Loucy (cell line): ENCODE results near the gene PTGES.
A peak's percentile ranks its signal among the peaks of the same experiment; 100 is the strongest.

Experiments used
- H2AFZ ChIP-seq: fragments of 200-600 bp; sonication (generic); 2 replicates; pipeline ENCODE4 v1.6.0; 2016; ENCODE audit warnings: antibody characterized with exemption, mild to moderate bottlenecking, low read length, moderate library complexity
- H3F3A ChIP-seq: fragments of 200-600 bp; 2 replicates; pipeline ENCODE4 v1.6.0; 2016; ENCODE audit warnings: antibody characterized with exemption, low read depth, mild to moderate bottlenecking
- H3K27me3 ChIP-seq: fragments of 200-600 bp; sonication (generic); 2 replicates; pipeline ENCODE4 v1.6.1; 2014; ENCODE audit warnings: low read length, mild to moderate bottlenecking; ENCODE audit not compliant: insufficient read depth, poor library complexity, severe bottlenecking
- H3K36me3 ChIP-seq: fragments of 200-600 bp; sonication (generic); 2 replicates; pipeline ENCODE4 v1.6.1; 2016; ENCODE audit warnings: low read length; ENCODE audit not compliant: insufficient read depth
- H3K4me1 ChIP-seq: fragments of 200-600 bp; sonication (generic); 2 replicates; pipeline ENCODE4 v1.5.1; 2014; ENCODE audit warnings: low read length, mild to moderate bottlenecking; ENCODE audit not compliant: insufficient read depth, poor library complexity, severe bottlenecking
- H3K4me2 ChIP-seq: fragments of 200-600 bp; sonication (generic); 2 replicates; pipeline ENCODE4 v1.6.0; 2014; ENCODE audit warnings: antibody characterized with exemption, low read length, low read depth, mild to moderate bottlenecking; ENCODE audit not compliant: poor library complexity, severe bottlenecking
- H3K4me3 ChIP-seq: fragments of 200-600 bp; sonication (generic); 2 replicates; pipeline ENCODE4 v1.5.1; 2014; ENCODE audit warnings: low read length, mild to moderate bottlenecking, mixed read lengths; ENCODE audit not compliant: poor library complexity, severe bottlenecking
- H3K79me2 ChIP-seq: fragments of 200-600 bp; sonication (generic); 2 replicates; pipeline ENCODE4 v1.6.1; 2014; ENCODE audit warnings: low read length; ENCODE audit not compliant: insufficient read depth
- H3K9ac ChIP-seq: fragments of 200-600 bp; sonication (generic); 2 replicates; pipeline ENCODE4 v1.6.0; 2014; ENCODE audit warnings: mild to moderate bottlenecking, low read depth, low read length, moderate library complexity; ENCODE audit not compliant: poor library complexity, severe bottlenecking
- H3K9me2 ChIP-seq: fragments of 200-600 bp; sonication (generic); replicated peaks from 2 replicates; pipeline ENCODE4 v1.6.1; 2016; ENCODE audit warnings: low read depth, low read length, mixed read lengths
- H3K9me3 ChIP-seq: fragments of 200-600 bp; sonication (generic); 2 replicates; pipeline ENCODE4 v1.6.1; 2014; ENCODE audit warnings: mild to moderate bottlenecking, antibody characterized with exemption, low read length, low read depth; ENCODE audit not compliant: insufficient read depth
- H4K20me1 ChIP-seq: fragments of 200-600 bp; sonication (generic); 2 replicates; pipeline ENCODE4 v1.6.0; 2014; ENCODE audit warnings: antibody characterized with exemption, low read length, mild to moderate bottlenecking; ENCODE audit not compliant: insufficient read depth, poor library complexity, severe bottlenecking
- EZH2phosphoT487 ChIP-seq: fragments of 200-600 bp; IDR thresholded peaks from 2 replicates; pipeline ENCODE4 v1.6.1; 2018; ENCODE audit warnings: antibody characterized with exemption, mild to moderate bottlenecking, moderate library complexity, borderline replicate concordance
- TF ChIP-seq, protein P1 (sequence below): fragments of 200-600 bp; sonication (generic); conservative IDR thresholded peaks from 2 replicates; pipeline ENCODE4 v1.5.1; 2014; ENCODE audit warnings: mild to moderate bottlenecking, antibody characterized with exemption, low read length

The PTGES gene

DNA sequence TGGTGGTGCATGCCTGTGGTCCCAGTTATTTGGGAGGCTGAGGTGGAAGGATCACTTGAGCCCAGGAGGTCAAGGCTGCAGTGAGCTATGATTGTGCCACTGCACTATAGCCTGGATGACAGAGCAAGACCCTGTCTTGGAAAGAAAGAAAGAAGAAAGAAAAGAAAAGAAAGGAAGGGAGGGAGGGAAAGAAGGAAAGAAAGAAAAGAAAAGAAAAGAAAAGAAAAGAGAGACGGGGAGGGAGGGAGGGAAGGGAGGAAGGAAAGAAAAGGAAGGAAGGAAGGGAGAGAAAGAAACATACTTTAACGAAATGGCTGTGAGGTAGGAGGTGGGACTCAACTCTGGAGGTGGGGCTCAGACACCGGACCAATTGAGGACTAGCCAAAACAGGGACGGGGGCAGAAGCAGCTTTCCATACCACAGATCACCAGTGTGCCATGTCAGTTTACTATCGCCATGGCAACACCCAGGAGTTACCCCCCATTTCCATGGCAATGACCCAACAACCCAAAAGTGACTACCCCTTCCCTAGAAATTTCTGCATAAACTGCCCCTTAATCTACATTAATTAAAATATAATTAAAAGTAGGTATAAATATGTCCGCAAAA, 21.3 kb downstream of the PTGES start:
- no peak for TF ChIP-seq EZH2phosphoT487
- TF ChIP-seq, protein P1, sequence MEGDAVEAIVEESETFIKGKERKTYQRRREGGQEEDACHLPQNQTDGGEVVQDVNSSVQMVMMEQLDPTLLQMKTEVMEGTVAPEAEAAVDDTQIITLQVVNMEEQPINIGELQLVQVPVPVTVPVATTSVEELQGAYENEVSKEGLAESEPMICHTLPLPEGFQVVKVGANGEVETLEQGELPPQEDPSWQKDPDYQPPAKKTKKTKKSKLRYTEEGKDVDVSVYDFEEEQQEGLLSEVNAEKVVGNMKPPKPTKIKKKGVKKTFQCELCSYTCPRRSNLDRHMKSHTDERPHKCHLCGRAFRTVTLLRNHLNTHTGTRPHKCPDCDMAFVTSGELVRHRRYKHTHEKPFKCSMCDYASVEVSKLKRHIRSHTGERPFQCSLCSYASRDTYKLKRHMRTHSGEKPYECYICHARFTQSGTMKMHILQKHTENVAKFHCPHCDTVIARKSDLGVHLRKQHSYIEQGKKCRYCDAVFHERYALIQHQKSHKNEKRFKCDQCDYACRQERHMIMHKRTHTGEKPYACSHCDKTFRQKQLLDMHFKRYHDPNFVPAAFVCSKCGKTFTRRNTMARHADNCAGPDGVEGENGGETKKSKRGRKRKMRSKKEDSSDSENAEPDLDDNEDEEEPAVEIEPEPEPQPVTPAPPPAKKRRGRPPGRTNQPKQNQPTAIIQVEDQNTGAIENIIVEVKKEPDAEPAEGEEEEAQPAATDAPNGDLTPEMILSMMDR: no peak

DNA sequence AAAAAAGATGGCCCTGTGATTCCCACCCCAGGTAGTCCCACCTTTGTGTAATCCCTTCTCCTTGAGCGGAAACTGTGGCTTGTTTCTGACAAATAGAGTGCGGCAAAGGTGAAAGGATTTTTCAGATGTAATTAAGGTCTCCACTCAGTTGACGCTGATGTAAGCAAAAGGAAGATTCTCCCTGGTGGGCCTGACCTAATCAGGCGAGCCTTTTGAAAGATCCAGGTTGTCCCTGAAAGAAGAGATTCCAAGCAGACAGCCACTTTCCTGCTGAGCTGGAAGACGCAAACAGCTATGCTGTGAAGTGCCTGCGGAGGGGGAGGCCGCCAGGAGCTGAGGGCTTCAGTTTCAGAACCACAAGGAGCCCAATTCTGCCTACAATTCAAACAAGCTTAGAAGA, 24.1 kb downstream of the PTGES start:
- no peaks in the 10 kb centered on the region for H4K20me1 ChIP-seq
- H3K4me1 ChIP-seq: no peaks in the 10 kb centered on the region
- TF ChIP-seq EZH2phosphoT487: no peak
- TF ChIP-seq, protein P1: no peak
- no peak overlapping the region for H3K9ac ChIP-seq
- H3K27me3 ChIP-seq: no peaks in the 10 kb centered on the region
- no peaks in the 10 kb centered on the region for H3K79me2 ChIP-seq
- no peaks in the 10 kb centered on the region for H3K36me3 ChIP-seq
- no peak overlapping the region for H3K4me2 ChIP-seq
- no peaks in the 10 kb centered on the region for H3F3A ChIP-seq
- H2AFZ ChIP-seq: no peak overlapping the region
- no peaks in the 10 kb centered on the region for H3K9me2 ChIP-seq
- H3K9me3 ChIP-seq: no peaks in the 10 kb centered on the region
- no peak overlapping the region for H3K4me3 ChIP-seq

More for the DNA sequence above, 21.3 kb downstream of the PTGES start:
- Histone ChIP-seq H3K9me2 (no peaks in the 10 kb centered on the region), H3K9me3 (no peaks in the 10 kb centered on the region), H3K4me3 (no peak overlapping the region), H3K9ac (no peak overlapping the region), H3F3A (no peaks in the 10 kb centered on the region), H3K4me2 (no peak overlapping the region), H4K20me1 (no peaks in the 10 kb centered on the region), H3K4me1 (no peaks in the 10 kb centered on the region), H2AFZ (no peak overlapping the region), H3K36me3 (no peaks in the 10 kb centered on the region), H3K79me2 (no peaks in the 10 kb centered on the region), H3K27me3 (no peaks in the 10 kb centered on the region)

DNA sequence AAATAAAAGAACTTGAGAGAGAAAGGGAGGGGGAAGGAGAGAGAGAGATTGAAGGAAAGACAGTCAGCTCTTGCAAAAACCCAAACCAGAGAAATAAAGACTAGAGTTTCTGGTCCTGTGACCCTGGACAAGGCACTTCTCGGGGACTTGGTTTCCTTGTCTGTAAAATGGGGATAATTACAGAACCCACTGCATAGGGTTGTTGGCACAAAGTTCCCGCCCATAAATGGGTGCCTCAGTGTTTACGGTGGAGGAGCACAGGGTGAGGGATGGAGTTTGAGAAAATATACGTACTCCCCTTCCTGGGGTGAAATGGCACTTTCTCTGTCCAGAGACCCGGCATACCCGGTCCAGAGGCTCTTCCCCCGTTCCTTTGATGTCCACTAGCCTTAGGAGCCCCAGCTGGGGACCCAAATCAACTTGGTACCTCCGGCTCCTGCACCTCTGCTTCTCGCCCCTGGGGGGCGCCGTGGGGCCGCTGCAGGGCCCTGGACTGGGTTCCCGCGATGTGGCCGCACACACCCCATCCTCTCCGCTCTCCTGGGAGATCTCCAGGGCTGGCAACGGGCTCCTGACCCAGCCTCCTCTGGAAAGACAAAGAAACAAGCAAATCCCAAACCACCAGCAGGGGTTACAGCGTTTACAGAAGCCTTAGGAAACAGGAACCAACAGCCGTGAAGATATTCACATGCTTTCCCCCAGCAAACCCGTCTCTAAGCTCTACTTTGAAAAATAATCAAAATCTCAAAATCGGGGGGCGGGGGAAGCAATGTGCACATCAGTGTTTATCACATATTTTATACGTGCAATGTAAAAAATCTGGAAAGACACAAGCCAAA, 26.3 kb downstream of the PTGES start:
- no peaks in the 10 kb centered on the region for H3K36me3 ChIP-seq
- no peaks in the 10 kb centered on the region for H3K9me3 ChIP-seq
- H2AFZ ChIP-seq: no peak overlapping the region

More for the DNA sequence above, 26.3 kb downstream of the PTGES start:
- H4K20me1 ChIP-seq: no peaks in the 10 kb centered on the region
- no peaks in the 10 kb centered on the region for H3K4me1 ChIP-seq
- H3K79me2 ChIP-seq: no peaks in the 10 kb centered on the region
- TF ChIP-seq, protein P1: peak; percentile 67
- TF ChIP-seq EZH2phosphoT487: no peak
- H3K27me3 ChIP-seq: no peaks in the 10 kb centered on the region
- H3K4me3 ChIP-seq: no peak overlapping the region
- H3K9me2 ChIP-seq: no peaks in the 10 kb centered on the region
- no peaks in the 10 kb centered on the region for H3F3A ChIP-seq
- H3K4me2 ChIP-seq: no peak overlapping the region
- no peak overlapping the region for H3K9ac ChIP-seq
